HG02798 (cell line): ENCODE results near the gene CD79B.
"Not testable (repeated sequence)": the region's sequence is repeated elsewhere in the genome, so short reads cannot be mapped to it uniquely, and the experiment has no call there.

Experiments
- ATAC-seq: cut with Tn5 transposase; IDR thresholded peaks from one replicate; pipeline ENCODE4 v1.9.1; 2021; ENCODE audit warnings: mild to moderate bottlenecking; ENCODE audit not compliant: unreplicated experiment, poor library complexity

The CD79B gene

GRCh38 chr17:63916566-63917185, 15.5 kb downstream of the CD79B start:
- ATAC-seq = no peak

- ATAC-seq = not testable (repeated sequence)
Measured at GRCh38 chr17:63915753-63916152, 16.4 kb downstream of the CD79B start.

GRCh38 chr17:63914471-63914870, 17.7 kb downstream of the CD79B start:
- no peak for ATAC-seq

- ATAC-seq = no peak
Measured at GRCh38 chr17:63911657-63912100, 20.5 kb downstream of the CD79B start.

GRCh38 chr17:63911041-63911635, 21.0 kb downstream of the CD79B start, which contains the start of gene CSHL1:
CSHL1 (minus strand) TSS chr17:63911258; CDS start chr17:63911196, 62 bp downstream.
- no peak for ATAC-seq

GRCh38 chr17:63910096-63910495, 22.0 kb downstream of the CD79B start:
- ATAC-seq = no peak

- not testable (repeated sequence) for ATAC-seq
Measured at GRCh38 chr17:63909586-63909985, 22.5 kb downstream of the CD79B start.

GRCh38 chr17:63907161-63907778, 24.9 kb downstream of the CD79B start:
- not testable (repeated sequence) for ATAC-seq

- ATAC-seq = not testable (repeated sequence)
Measured at GRCh38 chr17:63904796-63905195, 27.3 kb downstream of the CD79B start.

- not testable (repeated sequence) for ATAC-seq
Measured at GRCh38 chr17:63903787-63904201, 28.3 kb downstream of the CD79B start.

GRCh38 chr17:63901971-63902370, 30.2 kb downstream of the CD79B start:
- not testable (repeated sequence) for ATAC-seq

- ATAC-seq = not testable (repeated sequence)
Measured at GRCh38 chr17:63898899-63899798, 33.0 kb downstream of the CD79B start.

- ATAC-seq = peak; percentile 53
Measured at GRCh38 chr17:63896524-63897354, 35.4 kb downstream of the CD79B start, which contains the start of gene CSH1. CSH1 (minus strand) TSS chr17:63896574; CDS start chr17:63896511, 63 bp downstream.

- ATAC-seq = not testable (repeated sequence)
Measured at GRCh38 chr17:63894821-63895220, 37.3 kb downstream of the CD79B start.

- not testable (repeated sequence) for ATAC-seq
Measured at GRCh38 chr17:63894021-63894420, 38.1 kb downstream of the CD79B start.

GRCh38 chr17:63892316-63893037, 39.7 kb downstream of the CD79B start:
- not testable (repeated sequence) for ATAC-seq

- ATAC-seq = not testable (repeated sequence)
Measured at GRCh38 chr17:63889026-63889848, 42.9 kb downstream of the CD79B start.

- ATAC-seq = not testable (repeated sequence)
Measured at GRCh38 chr17:63885119-63885518, 47.0 kb downstream of the CD79B start.
